Measurements from ENCODE around the gene FGF22. TPM values are rescaled to one million over a fixed set of nuclear protein-coding genes. Genes with fewer than 3 reads are reported as not detected.

FGF22 gene
- polyA plus RNA-seq, 1 donor from 2014 or later, result 0.48 TPM

GRCh38 chr19:651114-651818 lies 11.6 kb downstream of the FGF22 start:
- H3K27me3 ChIP-seq (ENCODE audit: insufficient read depth, low read depth, low read length), result no peaks in the 10 kb centered on the region
- no peaks in the 10 kb centered on the region for H3K9me2 ChIP-seq (ENCODE audit: insufficient read depth, low read length)
- TF ChIP-seq CTCF (IDR thresholded peaks at IDR 0.05; ENCODE audit: poor library complexity, severe bottlenecking) (no peak), RAD21 (conservative IDR thresholded peaks at IDR 0.05) (no peak), MXI1 (conservative IDR thresholded peaks at IDR 0.05; ENCODE audit: poor library complexity, severe bottlenecking) (no peak), TAF1 (IDR thresholded peaks at IDR 0.05; ENCODE audit: low read depth) (no peak), EZH2 (IDR thresholded peaks at IDR 0.05; ENCODE audit: borderline replicate concordance, insufficient read depth, low read length, poor library complexity, severe bottlenecking) (no peak), REST (IDR thresholded peaks at IDR 0.05; ENCODE audit: borderline replicate concordance) (no peak), EP300 (conservative IDR thresholded peaks at IDR 0.05; ENCODE audit: poor library complexity, severe bottlenecking) (no peak), POLR2AphosphoS5 (IDR thresholded peaks at IDR 0.05) (no peak), SMC3 (conservative IDR thresholded peaks at IDR 0.05; ENCODE audit: poor library complexity) (no peak)
- no peak overlapping the region for H3K27ac ChIP-seq (ENCODE audit: low read length)
- H3K36me3 ChIP-seq (ENCODE audit: insufficient read depth, low read length), result no peaks in the 10 kb centered on the region
- no peak overlapping the region for H3K9ac ChIP-seq (ENCODE audit: low read length)
- no peak overlapping the region for H3K4me3 ChIP-seq (ENCODE audit: low read length)
- H3K79me2 ChIP-seq (replicated peaks; ENCODE audit: insufficient read depth, low read length), result peaks cover 23% of the 10 kb centered on the region
- no peaks in the 10 kb centered on the region for H4K20me1 ChIP-seq (ENCODE audit: insufficient read depth)
- no peak overlapping the region for H3K4me2 ChIP-seq (ENCODE audit: low read length)
- H3K9me3 ChIP-seq (ENCODE audit: low read length), result no peaks in the 10 kb centered on the region
- H2AFZ ChIP-seq (ENCODE audit: low read depth, low read length), result no peak overlapping the region
- H3F3A ChIP-seq (ENCODE audit: insufficient read depth, low read length, poor library complexity, severe bottlenecking), result no peaks in the 10 kb centered on the region

GRCh38 chr19:651991-652390 lies 12.3 kb downstream of the FGF22 start:
- H3K27me3 ChIP-seq (ENCODE audit: insufficient read depth, low read depth, low read length), result no peaks in the 10 kb centered on the region
- H3K79me2 ChIP-seq (replicated peaks; ENCODE audit: insufficient read depth, low read length), result peaks cover 23% of the 10 kb centered on the region
- no peaks in the 10 kb centered on the region for H3K9me3 ChIP-seq (ENCODE audit: low read length)
- H3K4me2 ChIP-seq (ENCODE audit: low read length), result no peak overlapping the region
- no peak overlapping the region for H3K27ac ChIP-seq (ENCODE audit: low read length)
- no peaks in the 10 kb centered on the region for H3K9me2 ChIP-seq (ENCODE audit: insufficient read depth, low read length)
- H3K9ac ChIP-seq (ENCODE audit: low read length), result no peak overlapping the region
- H3F3A ChIP-seq (ENCODE audit: insufficient read depth, low read length, poor library complexity, severe bottlenecking), result no peaks in the 10 kb centered on the region
- H3K4me3 ChIP-seq (ENCODE audit: low read length), result no peak overlapping the region
- H4K20me1 ChIP-seq (ENCODE audit: insufficient read depth), result no peaks in the 10 kb centered on the region
- H3K36me3 ChIP-seq (ENCODE audit: insufficient read depth, low read length), result no peaks in the 10 kb centered on the region
- no peak overlapping the region for H2AFZ ChIP-seq (ENCODE audit: low read depth, low read length)
- TF ChIP-seq EP300 (conservative IDR thresholded peaks at IDR 0.05; ENCODE audit: poor library complexity, severe bottlenecking) (no peak), TAF1 (IDR thresholded peaks at IDR 0.05; ENCODE audit: low read depth) (no peak), RAD21 (conservative IDR thresholded peaks at IDR 0.05) (no peak), EZH2 (IDR thresholded peaks at IDR 0.05; ENCODE audit: borderline replicate concordance, insufficient read depth, low read length, poor library complexity, severe bottlenecking) (no peak), REST (IDR thresholded peaks at IDR 0.05; ENCODE audit: borderline replicate concordance) (no peak), CTCF (IDR thresholded peaks at IDR 0.05; ENCODE audit: poor library complexity, severe bottlenecking) (no peak), POLR2AphosphoS5 (IDR thresholded peaks at IDR 0.05) (no peak), MXI1 (conservative IDR thresholded peaks at IDR 0.05; ENCODE audit: poor library complexity, severe bottlenecking) (no peak), SMC3 (conservative IDR thresholded peaks at IDR 0.05; ENCODE audit: poor library complexity) (no peak)
